Measurements from ENCODE around the gene ZIC3.

DNA sequence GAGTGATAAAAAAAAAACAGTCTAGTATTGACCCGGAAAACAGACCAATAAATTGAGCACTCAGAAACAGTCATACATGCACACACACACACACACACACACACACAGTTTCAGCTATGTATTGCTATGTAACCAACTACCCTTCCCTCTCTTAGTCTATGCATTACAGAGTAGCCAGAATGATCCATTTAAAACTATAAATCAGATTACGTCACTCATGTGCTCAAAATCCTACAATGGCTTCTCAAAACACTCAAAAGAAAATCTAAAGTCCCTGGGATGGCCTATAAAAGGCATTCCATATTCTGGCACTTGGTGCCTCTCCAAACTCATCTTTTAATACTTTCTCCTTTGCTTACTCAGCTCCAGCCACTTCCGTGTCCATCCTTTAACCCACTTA lies 46.5 kb upstream of the ZIC3 start:
- TF ChIP-seq POLR2A (IDR thresholded peaks at IDR 0.05): no peak
- TF ChIP-seq, protein P1, sequence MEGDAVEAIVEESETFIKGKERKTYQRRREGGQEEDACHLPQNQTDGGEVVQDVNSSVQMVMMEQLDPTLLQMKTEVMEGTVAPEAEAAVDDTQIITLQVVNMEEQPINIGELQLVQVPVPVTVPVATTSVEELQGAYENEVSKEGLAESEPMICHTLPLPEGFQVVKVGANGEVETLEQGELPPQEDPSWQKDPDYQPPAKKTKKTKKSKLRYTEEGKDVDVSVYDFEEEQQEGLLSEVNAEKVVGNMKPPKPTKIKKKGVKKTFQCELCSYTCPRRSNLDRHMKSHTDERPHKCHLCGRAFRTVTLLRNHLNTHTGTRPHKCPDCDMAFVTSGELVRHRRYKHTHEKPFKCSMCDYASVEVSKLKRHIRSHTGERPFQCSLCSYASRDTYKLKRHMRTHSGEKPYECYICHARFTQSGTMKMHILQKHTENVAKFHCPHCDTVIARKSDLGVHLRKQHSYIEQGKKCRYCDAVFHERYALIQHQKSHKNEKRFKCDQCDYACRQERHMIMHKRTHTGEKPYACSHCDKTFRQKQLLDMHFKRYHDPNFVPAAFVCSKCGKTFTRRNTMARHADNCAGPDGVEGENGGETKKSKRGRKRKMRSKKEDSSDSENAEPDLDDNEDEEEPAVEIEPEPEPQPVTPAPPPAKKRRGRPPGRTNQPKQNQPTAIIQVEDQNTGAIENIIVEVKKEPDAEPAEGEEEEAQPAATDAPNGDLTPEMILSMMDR (IDR thresholded peaks at IDR 0.05): no peak

All from vagina (tissue), 2 donors.